H4 (cell line): Measurements from ENCODE around the gene ASCL2. TPM values are rescaled to one million over a fixed set of nuclear protein-coding genes. Genes with fewer than 3 reads are reported as not detected.

Experiments
- DNase-seq: peaks from one replicate; pipeline ENCODE4 v3.0.0-alpha.2; 2015; ENCODE audit warnings: low spot score
- total RNA-seq: library from RNA; depleted of rRNA; stranded (reverse); fragments of >200 nt; shearing (Covaris generic); gene quantifications from 2 replicates; pipeline ENCODE4 v1.2.3, GENCODE V29; 2014; rRNA removed

ASCL2 gene
- not detected in 2 replicates for total RNA-seq

GRCh38 chr11:2270322-2271076 is at the start of gene ASCL2:
TSS of gene ASCL2 (minus strand) at chr11:2270588. CDS start at chr11:2270332, 256 bp downstream.
- no peak for DNase-seq

- no peak for DNase-seq
Measured at GRCh38 chr11:2319791-2320472, 49.5 kb upstream of the ASCL2 start.

- DNase-seq: no peak
Measured at GRCh38 chr11:2318707-2319106, 48.3 kb upstream of the ASCL2 start.

- no peak for DNase-seq
Measured at GRCh38 chr11:2318123-2318522, 47.7 kb upstream of the ASCL2 start.

GRCh38 chr11:2317354-2318050 is 47.1 kb upstream of the ASCL2 start:
- no peak for DNase-seq

GRCh38 chr11:2316963-2317244 is 46.5 kb upstream of the ASCL2 start:
- DNase-seq: no peak

GRCh38 chr11:2316169-2316962 is 46.0 kb upstream of the ASCL2 start:
- DNase-seq: no peak

GRCh38 chr11:2315395-2316168 is 45.2 kb upstream of the ASCL2 start:
- no peak for DNase-seq

- DNase-seq: peak; percentile 85
Measured at GRCh38 chr11:2314525-2315394, 44.4 kb upstream of the ASCL2 start.

GRCh38 chr11:2314136-2314524 is 43.7 kb upstream of the ASCL2 start:
- no peak for DNase-seq

GRCh38 chr11:2313051-2313951 is 42.9 kb upstream of the ASCL2 start:
- DNase-seq: no peak

GRCh38 chr11:2312232-2313042 is 42.0 kb upstream of the ASCL2 start:
- no peak for DNase-seq

- no peak for DNase-seq
Measured at GRCh38 chr11:2311353-2312133, 41.2 kb upstream of the ASCL2 start.

GRCh38 chr11:2310786-2311352 is 40.5 kb upstream of the ASCL2 start:
- no peak for DNase-seq

GRCh38 chr11:2310073-2310785 is 39.8 kb upstream of the ASCL2 start:
- DNase-seq: no peak

- DNase-seq: no peak
Measured at GRCh38 chr11:2309251-2310072, 39.1 kb upstream of the ASCL2 start.
